Measurements from ENCODE around the gene ADD3. TPM values are rescaled to one million over a fixed set of nuclear protein-coding genes. Genes with fewer than 3 reads are reported as not detected.

ADD3 gene
- total RNA-seq, 1 experiment from 2014 or later, result 86.7 TPM

DNA sequence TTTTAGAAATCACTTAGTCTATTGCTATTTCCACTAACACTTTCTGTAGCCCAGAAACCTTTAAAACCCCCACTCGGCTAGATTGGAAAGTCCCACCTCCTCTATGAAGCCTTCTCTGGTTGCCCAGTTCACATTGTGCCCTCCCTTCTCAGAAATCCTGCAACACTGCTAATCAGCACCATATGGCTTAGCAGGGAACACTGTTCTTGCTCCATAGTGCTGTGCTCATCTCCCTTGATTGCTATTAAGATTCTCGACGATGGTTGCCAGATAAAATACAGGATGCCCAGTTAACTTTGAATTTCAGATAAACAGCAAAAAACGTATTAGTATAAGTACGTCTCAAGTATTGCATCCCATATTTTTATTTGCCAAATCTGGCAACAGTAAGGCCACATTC, 44.3 kb upstream of the ADD3 start:
- ChIA-PET POLR2A (no interaction called here), CTCF (interaction anchor here (0.6 to 1.1 kb wide), 3 partner anchors 29 to 1228 kb away, joined by 3 to 7 read pairs (median 4); no protein-coding TSS in a partner anchor)
- DNase-seq (ENCODE audit: low spot score) (no peak), ATAC-seq (no peak)
- Mint-ChIP-seq H3K27me3 (ENCODE audit: low read depth) (no peaks in the 10 kb centered on the region), H3K4me3 (no peak overlapping the region), H3K9me3 (no peaks in the 10 kb centered on the region), H3K4me1 (peaks cover 51% of the 10 kb centered on the region), H3K27ac (no peak overlapping the region), H3K36me3 (no peaks in the 10 kb centered on the region)
- TF ChIP-seq CREM (CRISPR knock-in tag; IDR thresholded peaks at IDR 0.05) (no peak), NFYB (CRISPR knock-in tag; conservative IDR thresholded peaks at IDR 0.05; ENCODE audit: low read depth) (no peak), CBFB (CRISPR knock-in tag; IDR thresholded peaks at IDR 0.05; ENCODE audit: low read depth) (no peak), MYBL2 (CRISPR knock-in tag; IDR thresholded peaks at IDR 0.05) (no peak), GTF2I (CRISPR knock-in tag; conservative IDR thresholded peaks at IDR 0.05) (no peak), ZNF121 (CRISPR knock-in tag; IDR thresholded peaks at IDR 0.05) (no peak), JUN (CRISPR knock-in tag; IDR thresholded peaks at IDR 0.05) (no peak), ELF4 (CRISPR knock-in tag; IDR thresholded peaks at IDR 0.05; ENCODE audit: low read depth) (no peak), NR2C2 (CRISPR knock-in tag; IDR thresholded peaks at IDR 0.05) (no peak), SMAD3 (CRISPR knock-in tag; IDR thresholded peaks at IDR 0.05; ENCODE audit: borderline replicate concordance) (no peak), GRHL2 (CRISPR knock-in tag; IDR thresholded peaks at IDR 0.05; ENCODE audit: insufficient replicate concordance, severe bottlenecking) (no peak), ZNF423 (CRISPR knock-in tag; IDR thresholded peaks at IDR 0.05) (no peak), ZNF416 (CRISPR knock-in tag; IDR thresholded peaks at IDR 0.05) (no peak)
- TF ChIP-seq, protein P1, sequence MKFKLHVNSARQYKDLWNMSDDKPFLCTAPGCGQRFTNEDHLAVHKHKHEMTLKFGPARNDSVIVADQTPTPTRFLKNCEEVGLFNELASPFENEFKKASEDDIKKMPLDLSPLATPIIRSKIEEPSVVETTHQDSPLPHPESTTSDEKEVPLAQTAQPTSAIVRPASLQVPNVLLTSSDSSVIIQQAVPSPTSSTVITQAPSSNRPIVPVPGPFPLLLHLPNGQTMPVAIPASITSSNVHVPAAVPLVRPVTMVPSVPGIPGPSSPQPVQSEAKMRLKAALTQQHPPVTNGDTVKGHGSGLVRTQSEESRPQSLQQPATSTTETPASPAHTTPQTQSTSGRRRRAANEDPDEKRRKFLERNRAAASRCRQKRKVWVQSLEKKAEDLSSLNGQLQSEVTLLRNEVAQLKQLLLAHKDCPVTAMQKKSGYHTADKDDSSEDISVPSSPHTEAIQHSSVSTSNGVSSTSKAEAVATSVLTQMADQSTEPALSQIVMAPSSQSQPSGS (CRISPR knock-in tag; IDR thresholded peaks at IDR 0.05; ENCODE audit: borderline replicate concordance, low read depth), result no peak
- TF ChIP-seq, protein P2, sequence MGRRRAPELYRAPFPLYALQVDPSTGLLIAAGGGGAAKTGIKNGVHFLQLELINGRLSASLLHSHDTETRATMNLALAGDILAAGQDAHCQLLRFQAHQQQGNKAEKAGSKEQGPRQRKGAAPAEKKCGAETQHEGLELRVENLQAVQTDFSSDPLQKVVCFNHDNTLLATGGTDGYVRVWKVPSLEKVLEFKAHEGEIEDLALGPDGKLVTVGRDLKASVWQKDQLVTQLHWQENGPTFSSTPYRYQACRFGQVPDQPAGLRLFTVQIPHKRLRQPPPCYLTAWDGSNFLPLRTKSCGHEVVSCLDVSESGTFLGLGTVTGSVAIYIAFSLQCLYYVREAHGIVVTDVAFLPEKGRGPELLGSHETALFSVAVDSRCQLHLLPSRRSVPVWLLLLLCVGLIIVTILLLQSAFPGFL (CRISPR knock-in tag; IDR thresholded peaks at IDR 0.05; ENCODE audit: borderline replicate concordance), result no peak
- TF ChIP-seq, protein P3, sequence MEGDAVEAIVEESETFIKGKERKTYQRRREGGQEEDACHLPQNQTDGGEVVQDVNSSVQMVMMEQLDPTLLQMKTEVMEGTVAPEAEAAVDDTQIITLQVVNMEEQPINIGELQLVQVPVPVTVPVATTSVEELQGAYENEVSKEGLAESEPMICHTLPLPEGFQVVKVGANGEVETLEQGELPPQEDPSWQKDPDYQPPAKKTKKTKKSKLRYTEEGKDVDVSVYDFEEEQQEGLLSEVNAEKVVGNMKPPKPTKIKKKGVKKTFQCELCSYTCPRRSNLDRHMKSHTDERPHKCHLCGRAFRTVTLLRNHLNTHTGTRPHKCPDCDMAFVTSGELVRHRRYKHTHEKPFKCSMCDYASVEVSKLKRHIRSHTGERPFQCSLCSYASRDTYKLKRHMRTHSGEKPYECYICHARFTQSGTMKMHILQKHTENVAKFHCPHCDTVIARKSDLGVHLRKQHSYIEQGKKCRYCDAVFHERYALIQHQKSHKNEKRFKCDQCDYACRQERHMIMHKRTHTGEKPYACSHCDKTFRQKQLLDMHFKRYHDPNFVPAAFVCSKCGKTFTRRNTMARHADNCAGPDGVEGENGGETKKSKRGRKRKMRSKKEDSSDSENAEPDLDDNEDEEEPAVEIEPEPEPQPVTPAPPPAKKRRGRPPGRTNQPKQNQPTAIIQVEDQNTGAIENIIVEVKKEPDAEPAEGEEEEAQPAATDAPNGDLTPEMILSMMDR (IDR thresholded peaks at IDR 0.05), result no peak

DNA sequence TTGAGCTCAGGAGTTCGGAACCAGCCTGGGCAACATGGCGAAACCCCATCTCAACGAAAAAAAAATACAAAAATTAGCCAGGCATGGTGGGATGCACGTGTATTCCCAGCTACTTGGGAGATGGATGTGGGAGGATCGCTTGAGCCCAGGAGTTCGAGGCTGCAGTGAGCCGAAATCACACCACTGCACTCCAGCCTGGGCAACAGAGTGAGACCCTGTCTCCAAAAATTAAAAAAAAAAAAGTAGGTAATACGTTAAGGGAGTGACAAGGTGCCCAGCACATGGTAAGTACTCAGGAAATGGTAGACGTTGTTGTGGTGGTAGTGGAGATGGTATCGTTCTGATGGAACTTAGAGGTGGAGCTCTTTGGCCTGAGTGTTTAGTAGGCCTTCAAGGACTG, 43.5 kb upstream of the ADD3 start:
- Mint-ChIP-seq H3K36me3 (no peaks in the 10 kb centered on the region), H3K4me3 (no peak overlapping the region), H3K27ac (no peak overlapping the region), H3K9me3 (no peaks in the 10 kb centered on the region), H3K27me3 (ENCODE audit: low read depth) (no peaks in the 10 kb centered on the region), H3K4me1 (peaks cover 56% of the 10 kb centered on the region)
- 0 out of 2 replicates have a peak, but pooled peaks have one; percentile 24 for TF ChIP-seq ZNF121 (CRISPR knock-in tag; IDR thresholded peaks at IDR 0.05)
- no peak for TF ChIP-seq SOX15 (CRISPR knock-in tag; IDR thresholded peaks at IDR 0.05)
- TF ChIP-seq, protein P4, sequence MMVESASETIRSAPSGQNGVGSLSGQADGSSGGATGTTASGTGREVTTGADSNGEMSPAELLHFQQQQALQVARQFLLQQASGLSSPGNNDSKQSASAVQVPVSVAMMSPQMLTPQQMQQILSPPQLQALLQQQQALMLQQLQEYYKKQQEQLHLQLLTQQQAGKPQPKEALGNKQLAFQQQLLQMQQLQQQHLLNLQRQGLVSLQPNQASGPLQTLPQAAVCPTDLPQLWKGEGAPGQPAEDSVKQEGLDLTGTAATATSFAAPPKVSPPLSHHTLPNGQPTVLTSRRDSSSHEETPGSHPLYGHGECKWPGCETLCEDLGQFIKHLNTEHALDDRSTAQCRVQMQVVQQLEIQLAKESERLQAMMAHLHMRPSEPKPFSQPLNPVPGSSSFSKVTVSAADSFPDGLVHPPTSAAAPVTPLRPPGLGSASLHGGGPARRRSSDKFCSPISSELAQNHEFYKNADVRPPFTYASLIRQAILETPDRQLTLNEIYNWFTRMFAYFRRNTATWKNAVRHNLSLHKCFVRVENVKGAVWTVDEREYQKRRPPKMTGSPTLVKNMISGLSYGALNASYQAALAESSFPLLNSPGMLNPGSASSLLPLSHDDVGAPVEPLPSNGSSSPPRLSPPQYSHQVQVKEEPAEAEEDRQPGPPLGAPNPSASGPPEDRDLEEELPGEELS (CRISPR knock-in tag; IDR thresholded peaks at IDR 0.05), result no peak
- no peak for TF ChIP-seq ZBTB21 (CRISPR knock-in tag; IDR thresholded peaks at IDR 0.05; ENCODE audit: borderline replicate concordance)
- TF ChIP-seq, protein P5, sequence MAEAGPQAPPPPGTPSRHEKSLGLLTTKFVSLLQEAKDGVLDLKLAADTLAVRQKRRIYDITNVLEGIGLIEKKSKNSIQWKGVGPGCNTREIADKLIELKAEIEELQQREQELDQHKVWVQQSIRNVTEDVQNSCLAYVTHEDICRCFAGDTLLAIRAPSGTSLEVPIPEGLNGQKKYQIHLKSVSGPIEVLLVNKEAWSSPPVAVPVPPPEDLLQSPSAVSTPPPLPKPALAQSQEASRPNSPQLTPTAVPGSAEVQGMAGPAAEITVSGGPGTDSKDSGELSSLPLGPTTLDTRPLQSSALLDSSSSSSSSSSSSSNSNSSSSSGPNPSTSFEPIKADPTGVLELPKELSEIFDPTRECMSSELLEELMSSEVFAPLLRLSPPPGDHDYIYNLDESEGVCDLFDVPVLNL (CRISPR knock-in tag; IDR thresholded peaks at IDR 0.05; ENCODE audit: borderline replicate concordance, low read depth), result no peak
- TF ChIP-seq NFE2L1 (CRISPR knock-in tag; IDR thresholded peaks at IDR 0.05), result no peak
- no peak for TF ChIP-seq IRF2 (CRISPR knock-in tag; IDR thresholded peaks at IDR 0.05; ENCODE audit: borderline replicate concordance, low read depth)
- TF ChIP-seq, protein P6, sequence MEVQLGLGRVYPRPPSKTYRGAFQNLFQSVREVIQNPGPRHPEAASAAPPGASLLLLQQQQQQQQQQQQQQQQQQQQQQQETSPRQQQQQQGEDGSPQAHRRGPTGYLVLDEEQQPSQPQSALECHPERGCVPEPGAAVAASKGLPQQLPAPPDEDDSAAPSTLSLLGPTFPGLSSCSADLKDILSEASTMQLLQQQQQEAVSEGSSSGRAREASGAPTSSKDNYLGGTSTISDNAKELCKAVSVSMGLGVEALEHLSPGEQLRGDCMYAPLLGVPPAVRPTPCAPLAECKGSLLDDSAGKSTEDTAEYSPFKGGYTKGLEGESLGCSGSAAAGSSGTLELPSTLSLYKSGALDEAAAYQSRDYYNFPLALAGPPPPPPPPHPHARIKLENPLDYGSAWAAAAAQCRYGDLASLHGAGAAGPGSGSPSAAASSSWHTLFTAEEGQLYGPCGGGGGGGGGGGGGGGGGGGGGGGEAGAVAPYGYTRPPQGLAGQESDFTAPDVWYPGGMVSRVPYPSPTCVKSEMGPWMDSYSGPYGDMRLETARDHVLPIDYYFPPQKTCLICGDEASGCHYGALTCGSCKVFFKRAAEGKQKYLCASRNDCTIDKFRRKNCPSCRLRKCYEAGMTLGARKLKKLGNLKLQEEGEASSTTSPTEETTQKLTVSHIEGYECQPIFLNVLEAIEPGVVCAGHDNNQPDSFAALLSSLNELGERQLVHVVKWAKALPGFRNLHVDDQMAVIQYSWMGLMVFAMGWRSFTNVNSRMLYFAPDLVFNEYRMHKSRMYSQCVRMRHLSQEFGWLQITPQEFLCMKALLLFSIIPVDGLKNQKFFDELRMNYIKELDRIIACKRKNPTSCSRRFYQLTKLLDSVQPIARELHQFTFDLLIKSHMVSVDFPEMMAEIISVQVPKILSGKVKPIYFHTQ (CRISPR knock-in tag; IDR thresholded peaks at IDR 0.05), result no peak
- TF ChIP-seq GRHL2 (CRISPR knock-in tag; IDR thresholded peaks at IDR 0.05; ENCODE audit: insufficient replicate concordance, severe bottlenecking), result no peak
- DNase-seq (ENCODE audit: low spot score), result no peak
- ATAC-seq, result no peak
- POLR2A ChIA-PET, result interaction anchor here (0.7 to 1.2 kb wide), 2 partner anchors 16 to 23 kb away, joined by 4 to 5 read pairs; no protein-coding TSS in a partner anchor
- CTCF ChIA-PET, result interaction anchor here (0.6 to 1.9 kb wide), 5 partner anchors 10 to 212 kb away, joined by 3 to 7 read pairs (median 4); no protein-coding TSS in a partner anchor

Measured in WTC11 (cell line).